ENCODE results near the gene SNRPA1.

SNRPA1 gene

GRCh38 chr15:101324524-101325177 lies 29.6 kb upstream of the SNRPA1 start:
- Histone ChIP-seq H3K4me2 (ENCODE audit: low read length) (no peak overlapping the region), H3K9ac (ENCODE audit: low read length) (no peak overlapping the region), H3K27me3 (ENCODE audit: low read depth, low read length) (peaks cover 18% of the 10 kb centered on the region), H3K79me2 (ENCODE audit: low read length) (no peaks in the 10 kb centered on the region), H3K36me3 (replicated peaks; ENCODE audit: low read depth, low read length) (no peaks in the 10 kb centered on the region), H3K9me3 (ENCODE audit: insufficient read depth, low read length) (no peaks in the 10 kb centered on the region), H4K20me1 (ENCODE audit: insufficient read depth, low read length) (no peaks in the 10 kb centered on the region), H3K4me3 (ENCODE audit: low read length) (no peak overlapping the region), H3K27ac (ENCODE audit: low read length) (no peak overlapping the region), H2AFZ (ENCODE audit: low read depth, low read length) (no peak overlapping the region), H3K4me1 (ENCODE audit: low read length) (no peaks in the 10 kb centered on the region)
- TF ChIP-seq EZH2phosphoT487 (IDR thresholded peaks at IDR 0.05; ENCODE audit: low read depth) = no peak
- TF ChIP-seq CTCF (IDR thresholded peaks at IDR 0.05; ENCODE audit: low read depth, low read length) = no peak

- no peaks in the 10 kb centered on the region for H3K4me1 ChIP-seq (ENCODE audit: low read length)
- H3K36me3 ChIP-seq (replicated peaks; ENCODE audit: low read depth, low read length) = no peaks in the 10 kb centered on the region
- H3K27ac ChIP-seq (ENCODE audit: low read length) = no peak overlapping the region
- no peak overlapping the region for H3K9ac ChIP-seq (ENCODE audit: low read length)
- H4K20me1 ChIP-seq (ENCODE audit: insufficient read depth, low read length) = no peaks in the 10 kb centered on the region
- no peak overlapping the region for H3K4me3 ChIP-seq (ENCODE audit: low read length)
- no peaks in the 10 kb centered on the region for H3K79me2 ChIP-seq (ENCODE audit: low read length)
- no peak overlapping the region for H2AFZ ChIP-seq (ENCODE audit: low read depth, low read length)
- H3K4me2 ChIP-seq (ENCODE audit: low read length) = no peak overlapping the region
- H3K27me3 ChIP-seq (ENCODE audit: low read depth, low read length) = peaks cover 18% of the 10 kb centered on the region
- no peaks in the 10 kb centered on the region for H3K9me3 ChIP-seq (ENCODE audit: insufficient read depth, low read length)
- TF ChIP-seq CTCF (IDR thresholded peaks at IDR 0.05; ENCODE audit: low read depth, low read length) (no peak), EZH2phosphoT487 (IDR thresholded peaks at IDR 0.05; ENCODE audit: low read depth) (no peak)
These were observed 28.9 kb upstream of the SNRPA1 start for GRCh38 chr15:101323793-101324523.

- H2AFZ ChIP-seq (ENCODE audit: low read depth, low read length) = no peak overlapping the region
- no peak overlapping the region for H3K27ac ChIP-seq (ENCODE audit: low read length)
These were observed 27.9 kb upstream of the SNRPA1 start for GRCh38 chr15:101322854-101323477.

More at GRCh38 chr15:101322854-101323477, 27.9 kb upstream of the SNRPA1 start:
- H3K36me3 ChIP-seq (replicated peaks; ENCODE audit: low read depth, low read length) = no peaks in the 10 kb centered on the region
- no peaks in the 10 kb centered on the region for H3K79me2 ChIP-seq (ENCODE audit: low read length)
- H3K9ac ChIP-seq (ENCODE audit: low read length) = no peak overlapping the region
- no peak overlapping the region for H3K4me3 ChIP-seq (ENCODE audit: low read length)
- H3K4me1 ChIP-seq (ENCODE audit: low read length) = no peaks in the 10 kb centered on the region
- TF ChIP-seq EZH2phosphoT487 (IDR thresholded peaks at IDR 0.05; ENCODE audit: low read depth) = no peak
- TF ChIP-seq CTCF (IDR thresholded peaks at IDR 0.05; ENCODE audit: low read depth, low read length) = no peak
- H4K20me1 ChIP-seq (ENCODE audit: insufficient read depth, low read length) = no peaks in the 10 kb centered on the region
- peaks cover 18% of the 10 kb centered on the region for H3K27me3 ChIP-seq (ENCODE audit: low read depth, low read length)
- no peaks in the 10 kb centered on the region for H3K9me3 ChIP-seq (ENCODE audit: insufficient read depth, low read length)
- H3K4me2 ChIP-seq (ENCODE audit: low read length) = no peak overlapping the region
